ENCODE results near the gene NEK5.

DNA sequence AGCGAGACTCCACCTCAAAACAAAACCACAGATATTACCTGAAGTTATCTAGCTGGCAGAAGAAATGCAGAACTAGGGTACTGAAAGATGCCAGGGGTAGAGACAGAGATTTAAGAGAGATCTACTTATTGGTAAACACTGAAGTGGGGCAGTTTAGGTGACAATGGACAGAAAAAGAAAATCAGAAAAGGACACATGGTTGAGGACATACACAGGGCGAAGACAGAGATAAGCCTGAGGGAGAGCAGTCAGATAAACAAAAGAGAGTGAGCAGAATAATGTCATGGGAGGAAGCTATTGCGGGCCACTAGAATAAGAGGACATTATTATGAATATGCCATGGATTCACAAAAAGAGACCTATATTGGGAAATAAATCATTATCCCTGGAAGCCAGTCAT lies 3.3 kb downstream of the NEK5 start:
- TF ChIP-seq, protein P1, sequence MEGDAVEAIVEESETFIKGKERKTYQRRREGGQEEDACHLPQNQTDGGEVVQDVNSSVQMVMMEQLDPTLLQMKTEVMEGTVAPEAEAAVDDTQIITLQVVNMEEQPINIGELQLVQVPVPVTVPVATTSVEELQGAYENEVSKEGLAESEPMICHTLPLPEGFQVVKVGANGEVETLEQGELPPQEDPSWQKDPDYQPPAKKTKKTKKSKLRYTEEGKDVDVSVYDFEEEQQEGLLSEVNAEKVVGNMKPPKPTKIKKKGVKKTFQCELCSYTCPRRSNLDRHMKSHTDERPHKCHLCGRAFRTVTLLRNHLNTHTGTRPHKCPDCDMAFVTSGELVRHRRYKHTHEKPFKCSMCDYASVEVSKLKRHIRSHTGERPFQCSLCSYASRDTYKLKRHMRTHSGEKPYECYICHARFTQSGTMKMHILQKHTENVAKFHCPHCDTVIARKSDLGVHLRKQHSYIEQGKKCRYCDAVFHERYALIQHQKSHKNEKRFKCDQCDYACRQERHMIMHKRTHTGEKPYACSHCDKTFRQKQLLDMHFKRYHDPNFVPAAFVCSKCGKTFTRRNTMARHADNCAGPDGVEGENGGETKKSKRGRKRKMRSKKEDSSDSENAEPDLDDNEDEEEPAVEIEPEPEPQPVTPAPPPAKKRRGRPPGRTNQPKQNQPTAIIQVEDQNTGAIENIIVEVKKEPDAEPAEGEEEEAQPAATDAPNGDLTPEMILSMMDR (IDR thresholded peaks at IDR 0.05) = no peak
- TF ChIP-seq POLR2A (IDR thresholded peaks at IDR 0.05) (no peak), POLR2AphosphoS5 (IDR thresholded peaks at IDR 0.05) (no peak)

Data from prostate gland (tissue), 2 donors.